MM.1S (cell line): ENCODE results near the gene CGN.

Experiments
- DNase-seq: peaks from one replicate; pipeline ENCODE4 v3.0.0-alpha.2; 2015
- H2AFZ ChIP-seq: fragments of 300-600 bp; sonication (generic); 2 replicates; pipeline ENCODE4 v1.6.0; 2016; ENCODE audit warnings: antibody characterized with exemption, low read length
- H3F3A ChIP-seq: fragments of 300-600 bp; sonication (generic); 2 replicates; pipeline ENCODE4 v1.6.1; 2016; ENCODE audit warnings: mild to moderate bottlenecking, antibody characterized with exemption, low read length, moderate library complexity, mixed read lengths; ENCODE audit not compliant: insufficient read depth
- H3K27ac ChIP-seq: fragments of 300-600 bp; sonication (generic); 2 replicates; pipeline ENCODE4 v1.5.1; 2016; ENCODE audit warnings: mild to moderate bottlenecking, low read length
- H3K27me3 ChIP-seq: fragments of 300-600 bp; sonication (generic); replicated peaks from 2 replicates; pipeline ENCODE4 v1.6.0; 2016; ENCODE audit warnings: low read length; ENCODE audit not compliant: insufficient read depth
- H3K36me3 ChIP-seq: fragments of 300-600 bp; sonication (generic); replicated peaks from 2 replicates; pipeline ENCODE4 v1.6.1; 2016; ENCODE audit warnings: mild to moderate bottlenecking, low read length, mixed read lengths; ENCODE audit not compliant: insufficient read depth
- H3K4me1 ChIP-seq: fragments of 300-600 bp; sonication (generic); 2 replicates; pipeline ENCODE4 v1.6.1; 2016; ENCODE audit warnings: low read length, mixed read lengths
- H3K4me2 ChIP-seq: fragments of 300-600 bp; sonication (generic); 2 replicates; pipeline ENCODE4 v1.6.0; 2016; ENCODE audit warnings: low read depth, low read length
- H3K4me3 ChIP-seq: fragments of 300-600 bp; sonication (generic); 2 replicates; pipeline ENCODE4 v1.5.1; 2016; ENCODE audit warnings: low read length, mixed read lengths
- H3K79me2 ChIP-seq: fragments of 300-600 bp; sonication (generic); 2 replicates; pipeline ENCODE4 v1.6.1; 2016; ENCODE audit warnings: mixed run types, low read length, mixed read lengths
- H3K9ac ChIP-seq: fragments of 300-600 bp; sonication (generic); 2 replicates; pipeline ENCODE4 v1.6.1; 2016; ENCODE audit warnings: low read length, mixed read lengths
- H3K9me2 ChIP-seq: fragments of 300-600 bp; sonication (generic); replicated peaks from 2 replicates; pipeline ENCODE4 v1.6.1; 2016; ENCODE audit warnings: mild to moderate bottlenecking, low read length, mixed read lengths; ENCODE audit not compliant: insufficient read depth
- H3K9me3 ChIP-seq: fragments of 300-600 bp; sonication (generic); replicated peaks from 2 replicates; pipeline ENCODE4 v1.6.1; 2016; ENCODE audit warnings: mild to moderate bottlenecking, low read length, mixed read lengths; ENCODE audit not compliant: insufficient read depth
- H4K20me1 ChIP-seq: fragments of 300-600 bp; sonication (generic); 2 replicates; pipeline ENCODE4 v1.6.1; 2016; ENCODE audit warnings: mild to moderate bottlenecking, low read length, moderate library complexity, mixed read lengths; ENCODE audit not compliant: insufficient read depth
- EZH2 ChIP-seq: fragments of 300-600 bp; sonication (generic); optimal IDR thresholded peaks from 2 replicates; pipeline ENCODE3; 2017; ENCODE audit warnings: low read depth, mild to moderate bottlenecking, antibody characterized with exemption, low read length, mixed read lengths
- EZH2phosphoT487 ChIP-seq: fragments of 300-600 bp; sonication (generic); IDR thresholded peaks from 2 replicates; pipeline ENCODE4 v1.6.1; 2018; ENCODE audit warnings: antibody characterized with exemption, low read length
- TF ChIP-seq, protein P1 (sequence below): fragments of 300-600 bp; sonication (generic); IDR thresholded peaks from 2 replicates; pipeline ENCODE4 v1.5.1; 2016; ENCODE audit warnings: antibody characterized with exemption, low read length, mixed read lengths

The CGN gene

DNA sequence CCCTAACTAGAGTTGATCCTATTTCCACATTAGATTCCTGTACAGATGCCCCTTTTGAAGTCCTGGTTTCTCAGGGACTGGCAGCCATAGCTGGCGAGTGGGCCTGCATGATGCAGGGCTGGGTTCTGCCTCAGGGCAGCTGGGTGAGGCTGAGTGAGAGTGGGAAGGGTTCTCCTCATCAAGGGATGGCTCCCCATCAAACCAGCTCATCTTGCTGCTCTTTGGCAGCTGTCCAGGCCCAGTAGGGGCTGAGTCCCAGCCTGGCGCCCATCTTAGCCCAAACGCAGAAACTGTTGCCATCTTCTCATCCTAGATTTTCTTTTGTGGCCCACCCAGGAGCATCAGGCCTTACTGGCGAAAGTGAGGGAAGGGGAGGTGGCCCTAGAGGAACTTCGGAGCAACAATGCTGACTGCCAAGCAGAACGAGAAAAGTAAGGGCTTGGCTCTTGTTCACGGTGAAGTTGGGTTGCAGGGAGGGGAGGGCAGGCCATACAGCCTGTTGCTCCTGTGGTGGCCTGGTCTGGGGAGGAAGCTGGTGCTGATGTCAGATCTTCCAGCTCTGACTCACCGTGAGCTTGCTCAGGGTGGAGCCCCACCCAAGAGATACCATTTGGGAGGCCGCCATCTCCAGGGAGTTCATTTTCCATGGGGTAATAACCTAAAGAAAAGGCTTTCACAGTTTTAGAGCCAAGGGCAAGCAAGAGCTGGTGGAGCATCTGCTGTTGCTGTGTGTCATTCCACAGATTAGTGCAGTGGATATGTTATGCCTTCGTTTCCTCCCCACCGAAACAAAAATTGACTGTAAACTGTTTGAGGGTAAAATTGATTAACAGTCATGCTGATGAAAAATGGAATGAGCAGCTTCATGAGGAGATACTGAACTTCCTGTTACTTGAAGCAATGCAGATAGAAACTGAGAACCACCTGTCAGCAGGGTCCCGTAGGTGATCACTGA is 63.7 kb downstream of the CGN start:
- Histone ChIP-seq H3K36me3 (no peaks in the 10 kb centered on the region), H4K20me1 (no peaks in the 10 kb centered on the region), H2AFZ (no peak overlapping the region), H3K9ac (no peak overlapping the region), H3K4me3 (no peak overlapping the region), H3K79me2 (no peaks in the 10 kb centered on the region), H3K27me3 (no peaks in the 10 kb centered on the region), H3K27ac (no peak overlapping the region; the same call in 1 of the 2 replicates), H3K9me2 (no peaks in the 10 kb centered on the region), H3F3A (no peaks in the 10 kb centered on the region), H3K4me1 (peaks cover 14% of the 10 kb centered on the region), H3K4me2 (no peak overlapping the region), H3K9me3 (no peaks in the 10 kb centered on the region)
- TF ChIP-seq EZH2 (no peak), EZH2phosphoT487 (no peak)
- TF ChIP-seq, protein P1, sequence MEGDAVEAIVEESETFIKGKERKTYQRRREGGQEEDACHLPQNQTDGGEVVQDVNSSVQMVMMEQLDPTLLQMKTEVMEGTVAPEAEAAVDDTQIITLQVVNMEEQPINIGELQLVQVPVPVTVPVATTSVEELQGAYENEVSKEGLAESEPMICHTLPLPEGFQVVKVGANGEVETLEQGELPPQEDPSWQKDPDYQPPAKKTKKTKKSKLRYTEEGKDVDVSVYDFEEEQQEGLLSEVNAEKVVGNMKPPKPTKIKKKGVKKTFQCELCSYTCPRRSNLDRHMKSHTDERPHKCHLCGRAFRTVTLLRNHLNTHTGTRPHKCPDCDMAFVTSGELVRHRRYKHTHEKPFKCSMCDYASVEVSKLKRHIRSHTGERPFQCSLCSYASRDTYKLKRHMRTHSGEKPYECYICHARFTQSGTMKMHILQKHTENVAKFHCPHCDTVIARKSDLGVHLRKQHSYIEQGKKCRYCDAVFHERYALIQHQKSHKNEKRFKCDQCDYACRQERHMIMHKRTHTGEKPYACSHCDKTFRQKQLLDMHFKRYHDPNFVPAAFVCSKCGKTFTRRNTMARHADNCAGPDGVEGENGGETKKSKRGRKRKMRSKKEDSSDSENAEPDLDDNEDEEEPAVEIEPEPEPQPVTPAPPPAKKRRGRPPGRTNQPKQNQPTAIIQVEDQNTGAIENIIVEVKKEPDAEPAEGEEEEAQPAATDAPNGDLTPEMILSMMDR: no peak
- DNase-seq: no peak

DNA sequence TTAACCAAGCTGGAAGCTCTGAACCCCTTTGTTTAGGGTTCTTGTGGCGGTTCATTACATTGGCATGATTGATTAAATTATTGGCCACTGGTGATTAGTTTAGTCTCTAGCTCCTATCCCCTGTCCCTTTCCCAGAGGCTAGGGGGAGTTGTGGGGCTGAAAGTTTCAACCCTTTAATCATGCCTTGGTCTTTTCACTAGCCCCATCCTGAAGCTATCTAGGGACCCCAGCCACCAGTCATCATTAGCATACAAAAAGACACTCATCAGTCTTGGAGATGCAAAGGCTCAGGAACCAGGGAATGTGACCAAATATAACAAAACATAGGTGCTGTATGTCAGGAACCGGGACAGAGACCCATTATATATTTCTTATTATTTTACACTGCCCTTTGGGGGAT is 66.0 kb downstream of the CGN start:
- H3K36me3 ChIP-seq: no peaks in the 10 kb centered on the region
- no peak for TF ChIP-seq EZH2
- TF ChIP-seq, protein P1: no peak
- no peak for TF ChIP-seq EZH2phosphoT487
- H3K27me3 ChIP-seq: no peaks in the 10 kb centered on the region
- H3K4me1 ChIP-seq: peaks cover 14% of the 10 kb centered on the region
- no peak overlapping the region for H2AFZ ChIP-seq
- H3K9me2 ChIP-seq: no peaks in the 10 kb centered on the region
- H3F3A ChIP-seq: no peaks in the 10 kb centered on the region
- no peak overlapping the region for H3K4me3 ChIP-seq
- H3K9me3 ChIP-seq: no peaks in the 10 kb centered on the region
- H3K27ac ChIP-seq: no peak overlapping the region
- no peaks in the 10 kb centered on the region for H3K79me2 ChIP-seq
- H3K4me2 ChIP-seq: no peak overlapping the region
- H4K20me1 ChIP-seq: no peaks in the 10 kb centered on the region
- no peak overlapping the region for H3K9ac ChIP-seq
- no peak for DNase-seq

DNA sequence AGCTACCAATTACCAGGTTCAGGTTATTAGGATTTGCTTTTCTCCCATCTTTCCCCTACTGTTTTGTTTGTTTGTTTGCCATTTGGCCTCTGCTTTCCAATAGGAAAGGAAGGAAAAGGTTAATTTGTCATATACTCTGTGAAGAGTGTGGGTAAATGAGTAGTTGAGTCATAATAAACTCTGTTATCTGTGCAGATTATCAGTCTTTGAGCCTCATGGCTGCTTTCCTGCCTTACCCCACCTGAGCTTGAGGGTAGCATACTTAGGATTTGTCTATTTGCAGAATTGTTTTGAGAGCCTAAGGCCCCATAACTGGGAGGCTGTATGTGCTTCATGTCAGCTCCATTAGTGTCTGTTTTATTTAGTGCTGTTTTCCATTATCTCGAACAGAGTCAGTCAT is 67.8 kb downstream of the CGN start:
- Histone ChIP-seq H3K4me2 (no peak overlapping the region), H2AFZ (no peak overlapping the region), H3K4me1 (peaks cover 14% of the 10 kb centered on the region), H3F3A (no peaks in the 10 kb centered on the region), H3K79me2 (no peaks in the 10 kb centered on the region), H3K36me3 (no peaks in the 10 kb centered on the region), H3K27me3 (no peaks in the 10 kb centered on the region), H4K20me1 (no peaks in the 10 kb centered on the region), H3K9me3 (no peaks in the 10 kb centered on the region), H3K27ac (no peak overlapping the region), H3K9me2 (no peaks in the 10 kb centered on the region), H3K4me3 (no peak overlapping the region), H3K9ac (no peak overlapping the region)
- no peak for DNase-seq
- no peak for TF ChIP-seq EZH2
